ENCODE measurements around the gene GOSR2. TPM values are rescaled to one million over a fixed set of nuclear protein-coding genes. Genes with fewer than 3 reads are reported as not detected.

The GOSR2 gene
- polyA plus RNA-seq, 1 donor from 2014 or later, result 41.4 TPM

GRCh38 chr17:46989637-46990431, 66.9 kb downstream of the GOSR2 start:
- no peak for TF ChIP-seq SMC3 (conservative IDR thresholded peaks at IDR 0.05; ENCODE audit: poor library complexity)
- no peak for TF ChIP-seq EZH2 (IDR thresholded peaks at IDR 0.05; ENCODE audit: borderline replicate concordance, insufficient read depth, low read length, poor library complexity, severe bottlenecking)
- no peak for TF ChIP-seq CTCF (IDR thresholded peaks at IDR 0.05; ENCODE audit: poor library complexity, severe bottlenecking)
- no peak for TF ChIP-seq POLR2AphosphoS5 (IDR thresholded peaks at IDR 0.05)
- no peak for TF ChIP-seq REST (IDR thresholded peaks at IDR 0.05; ENCODE audit: borderline replicate concordance)
- no peak for TF ChIP-seq MXI1 (conservative IDR thresholded peaks at IDR 0.05; ENCODE audit: poor library complexity, severe bottlenecking)
- no peak for TF ChIP-seq RAD21 (conservative IDR thresholded peaks at IDR 0.05)
- TF ChIP-seq TAF1 (IDR thresholded peaks at IDR 0.05; ENCODE audit: low read depth), result no peak
- H3K79me2 ChIP-seq (replicated peaks; ENCODE audit: insufficient read depth, low read length), result no peaks in the 10 kb centered on the region
- no peaks in the 10 kb centered on the region for H3F3A ChIP-seq (ENCODE audit: insufficient read depth, low read length, poor library complexity, severe bottlenecking)
- no peaks in the 10 kb centered on the region for H3K27me3 ChIP-seq (ENCODE audit: insufficient read depth, low read depth, low read length)
- no peaks in the 10 kb centered on the region for H3K36me3 ChIP-seq (ENCODE audit: insufficient read depth, low read length)
- H2AFZ ChIP-seq (ENCODE audit: low read depth, low read length), result no peak overlapping the region
- H3K4me2 ChIP-seq (ENCODE audit: low read length), result no peak overlapping the region
- no peaks in the 10 kb centered on the region for H4K20me1 ChIP-seq (ENCODE audit: insufficient read depth)
- H3K9me2 ChIP-seq (ENCODE audit: insufficient read depth, low read length), result no peaks in the 10 kb centered on the region
- H3K9me3 ChIP-seq (ENCODE audit: low read length), result no peaks in the 10 kb centered on the region
- no peak overlapping the region for H3K4me3 ChIP-seq (ENCODE audit: low read length)
- no peak overlapping the region for H3K9ac ChIP-seq (ENCODE audit: low read length)
- no peak overlapping the region for H3K27ac ChIP-seq (ENCODE audit: low read length)

- no peaks in the 10 kb centered on the region for H3K79me2 ChIP-seq (replicated peaks; ENCODE audit: insufficient read depth, low read length)
- no peak overlapping the region for H3K9ac ChIP-seq (ENCODE audit: low read length)
- no peaks in the 10 kb centered on the region for H4K20me1 ChIP-seq (ENCODE audit: insufficient read depth)
- H3K27ac ChIP-seq (ENCODE audit: low read length), result no peak overlapping the region
- no peak overlapping the region for H3K4me3 ChIP-seq (ENCODE audit: low read length)
- no peak overlapping the region for H2AFZ ChIP-seq (ENCODE audit: low read depth, low read length)
- no peaks in the 10 kb centered on the region for H3F3A ChIP-seq (ENCODE audit: insufficient read depth, low read length, poor library complexity, severe bottlenecking)
- H3K36me3 ChIP-seq (ENCODE audit: insufficient read depth, low read length), result no peaks in the 10 kb centered on the region
- TF ChIP-seq EP300 (conservative IDR thresholded peaks at IDR 0.05; ENCODE audit: poor library complexity, severe bottlenecking) (no peak), CTCF (IDR thresholded peaks at IDR 0.05; ENCODE audit: poor library complexity, severe bottlenecking) (no peak), TAF1 (IDR thresholded peaks at IDR 0.05; ENCODE audit: low read depth) (no peak), RAD21 (conservative IDR thresholded peaks at IDR 0.05) (no peak), SMC3 (conservative IDR thresholded peaks at IDR 0.05; ENCODE audit: poor library complexity) (no peak), REST (IDR thresholded peaks at IDR 0.05; ENCODE audit: borderline replicate concordance) (no peak), MXI1 (conservative IDR thresholded peaks at IDR 0.05; ENCODE audit: poor library complexity, severe bottlenecking) (no peak), EZH2 (IDR thresholded peaks at IDR 0.05; ENCODE audit: borderline replicate concordance, insufficient read depth, low read length, poor library complexity, severe bottlenecking) (no peak)
- no peaks in the 10 kb centered on the region for H3K27me3 ChIP-seq (ENCODE audit: insufficient read depth, low read depth, low read length)
- no peaks in the 10 kb centered on the region for H3K9me2 ChIP-seq (ENCODE audit: insufficient read depth, low read length)
- H3K9me3 ChIP-seq (ENCODE audit: low read length), result no peaks in the 10 kb centered on the region
- H3K4me2 ChIP-seq (ENCODE audit: low read length), result no peak overlapping the region
These were observed 68.7 kb downstream of the GOSR2 start for GRCh38 chr17:46991617-46992016.

All from neural cell (in vitro differentiated cells).